IMR-90 (cell line): Measurements from ENCODE around the gene FBXL16. TPM values are rescaled to one million over a fixed set of nuclear protein-coding genes. Genes with fewer than 3 reads are reported as not detected.

Source experiments
- ATAC-seq: fragments of 200-7000 bp; cut with Tn5 transposase; 2 replicates; pipeline ENCODE4 v1.9.1; 2020; ENCODE audit warnings: low read depth, mild to moderate bottlenecking, moderate library complexity
- BruUV-seq: library from RNA; stranded (reverse); fragments of 400-500 nt; replicated peaks from 2 replicates; lab custom pipeline; 2021; lab: Mats Ljungman, UMichigan
- CTCF ChIA-PET: fragments of 300-600 bp; formaldehyde crosslinking; extraction: SDS; loops from one replicate; lab custom pipeline; 2021; ENCODE audit warnings: antibody characterized with exemption; lab: Yijun Ruan, JAX
- POLR2A ChIA-PET: fragments of 300-600 bp; sonication (Branson Sonifier 250); formaldehyde crosslinking; loops from one replicate; lab custom pipeline; 2022; ENCODE audit warnings: antibody characterized with exemption; ENCODE audit not compliant: unreplicated experiment; lab: Charles Lee
- DNase-seq: peaks from one replicate; pipeline ENCODE4 v3.0.0; 2013
- H2AFZ ChIP-seq: replicated peaks from 2 replicates; pipeline ENCODE3; 2013; ENCODE audit warnings: low read length, mild to moderate bottlenecking; ENCODE audit not compliant: poor library complexity
- H2AK5ac ChIP-seq: 2 replicates; pipeline ENCODE4 v1.6.1; 2013; ENCODE audit warnings: low read depth, low read length, inconsistent platforms
- H2AK9ac ChIP-seq: replicated peaks from 2 replicates; pipeline ENCODE3; 2013; ENCODE audit warnings: mild to moderate bottlenecking, low read depth, low read length, moderate library complexity; ENCODE audit not compliant: poor library complexity
- H2BK120ac ChIP-seq: 2 replicates; pipeline ENCODE4 v1.6.1; 2013; ENCODE audit warnings: low read depth, low read length, inconsistent platforms
- H2BK15ac ChIP-seq: 3 replicates; pipeline ENCODE4 v1.6.1; 2013; ENCODE audit warnings: low read depth, low read length, inconsistent platforms
- H2BK20ac ChIP-seq: 2 replicates; pipeline ENCODE4 v1.6.1; 2013; ENCODE audit warnings: low read depth, mild to moderate bottlenecking, inconsistent platforms, low read length, moderate library complexity
- H2BK5ac ChIP-seq: 2 replicates; pipeline ENCODE4 v1.6.1; 2013; ENCODE audit warnings: mild to moderate bottlenecking, low read depth, low read length, inconsistent platforms; ENCODE audit not compliant: poor library complexity, severe bottlenecking
- H3K14ac ChIP-seq: replicated peaks from 2 replicates; pipeline ENCODE4 v1.6.1; 2013; ENCODE audit warnings: low read depth, low read length, inconsistent platforms
- H3K18ac ChIP-seq: 2 replicates; pipeline ENCODE4 v1.6.1; 2013; ENCODE audit warnings: low read depth, low read length, control low read depth
- H3K23ac ChIP-seq: 2 replicates; pipeline ENCODE4 v1.6.1; 2013; ENCODE audit warnings: low read depth, low read length, inconsistent platforms
- H3K27ac ChIP-seq: 2 replicates; pipeline ENCODE4 v1.5.1; 2013; ENCODE audit warnings: mild to moderate bottlenecking, control low read depth, low read length; ENCODE audit not compliant: insufficient read depth
- H3K27me3 ChIP-seq: 2 replicates; pipeline ENCODE4 v1.6.1; 2013; ENCODE audit warnings: low read length; ENCODE audit not compliant: control insufficient read depth, insufficient read depth
- H3K36me3 ChIP-seq: 2 replicates; pipeline ENCODE4 v1.6.1; 2013; ENCODE audit warnings: low read length, mixed read lengths; ENCODE audit not compliant: control insufficient read depth, insufficient read depth
- H3K4ac ChIP-seq: 2 replicates; pipeline ENCODE4 v1.6.1; 2013; ENCODE audit warnings: low read depth, low read length, inconsistent platforms
- H3K4me1 ChIP-seq: 2 replicates; pipeline ENCODE4 v1.6.1; 2013; ENCODE audit warnings: low read length, mixed read lengths; ENCODE audit not compliant: control insufficient read depth, insufficient read depth
- H3K4me2 ChIP-seq: 2 replicates; pipeline ENCODE4 v1.6.1; 2013; ENCODE audit warnings: low read depth, mild to moderate bottlenecking, control low read depth, low read length, moderate library complexity
- H3K4me3 ChIP-seq: 2 replicates; pipeline ENCODE4 v1.5.1; 2013; ENCODE audit warnings: low read depth, mild to moderate bottlenecking, control low read depth, low read length, moderate library complexity; ENCODE audit not compliant: insufficient read depth
- H3K56ac ChIP-seq: 2 replicates; pipeline ENCODE4 v1.6.1; 2013; ENCODE audit warnings: low read length, inconsistent platforms; ENCODE audit not compliant: insufficient read depth; ENCODE audit errors: extremely low read depth
- H3K79me1 ChIP-seq, 2 experiments: 2 replicates each; pipeline ENCODE4 v1.6.1; 2013; ENCODE audit warnings: low read length in 2 of 2, inconsistent platforms in 1 of 2, low read depth in 1 of 2
- H3K9ac ChIP-seq: 2 replicates; pipeline ENCODE4 v1.6.1; 2013; ENCODE audit warnings: low read depth, low read length, control low read depth
- H3K9me1 ChIP-seq: 2 replicates; pipeline ENCODE4 v1.6.1; 2013; ENCODE audit warnings: low read length, inconsistent platforms; ENCODE audit not compliant: insufficient read depth
- H3K9me3 ChIP-seq: 2 replicates; pipeline ENCODE4 v1.6.1; 2013; ENCODE audit warnings: low read length; ENCODE audit not compliant: control insufficient read depth, insufficient read depth
- H4K20me1 ChIP-seq: 2 replicates; pipeline ENCODE4 v1.6.1; 2013; ENCODE audit warnings: low read length, inconsistent platforms; ENCODE audit not compliant: insufficient read depth
- H4K5ac ChIP-seq: 2 replicates; pipeline ENCODE4 v1.6.1; 2013; ENCODE audit warnings: mild to moderate bottlenecking, low read depth, low read length, control low read depth
- H4K8ac ChIP-seq, 2 experiments: 2 replicates each; pipeline ENCODE4 v1.6.1; 2013; ENCODE audit warnings: low read depth in 2 of 2, low read length in 2 of 2, control low read depth in 1 of 2, inconsistent platforms in 1 of 2
- H4K91ac ChIP-seq: 2 replicates; pipeline ENCODE4 v1.6.1; 2013; ENCODE audit warnings: low read depth, low read length, inconsistent platforms; ENCODE audit not compliant: insufficient read depth
- SMC3 ChIP-seq: fragments of 150-350 bp; IDR thresholded peaks from 2 replicates; pipeline ENCODE4 v1.6.1; 2016; ENCODE audit warnings: low read depth, mild to moderate bottlenecking, antibody characterized with exemption, low read length, moderate library complexity
- WGBS, 2 experiments: methylation state at CpG; one replicate each; pipeline versions ENCODE4 v1.1.5 to v1.1.7; 2013; ENCODE audit warnings: missing lambda C conversion rate in 2 of 2; ENCODE audit not compliant: insufficient read length in 1 of 2; ENCODE audit errors: extremely low coverage in 2 of 2; 5-methylcytosine and 5-hydroxymethylcytosine counted together
- dilution Hi-C: fragments of 300-500 bp; cut with HindIII; formaldehyde crosslinking; loops from one replicate; pipeline ENCODE4 v1.14.3; 2018; ENCODE audit warnings: low sequenced_read_pairs; ENCODE audit not compliant: unreplicated experiment
- in situ Hi-C: fragments of 300-500 bp; cut with MboI; formaldehyde crosslinking; loops from 3 replicates; pipeline ENCODE4 v1.14.3; 2019; ENCODE audit warnings: low sequenced_read_pairs, inconsistent platforms, mixed read lengths
- intact Hi-C: fragments of 100-400 bp; cut with micrococcal nuclease; formaldehyde crosslinking; loops from 2 replicates; pipeline ENCODE4 v1.10.0; 2022
- polyA plus RNA-seq, 3 experiments: library from polyadenylated mRNA; depleted of rRNA; stranded (reverse); fragments of >200 nt; gene quantifications; 2 replicates each; pipeline ENCODE4 v1.2.3, GENCODE V29; 2012; ENCODE audit warnings: low replicate concordance in 1 of 3
- total RNA-seq: library from RNA; depleted of rRNA; stranded (reverse); fragments of >200 nt; gene quantifications from 2 replicates; pipeline ENCODE4 v1.2.3, GENCODE V29; 2012

FBXL16 gene
- total and polyA plus RNA-seq, 2 of the 4 experiments (the other 2 are of a cell fraction), result 0.18 to 2.2 TPM

DNA sequence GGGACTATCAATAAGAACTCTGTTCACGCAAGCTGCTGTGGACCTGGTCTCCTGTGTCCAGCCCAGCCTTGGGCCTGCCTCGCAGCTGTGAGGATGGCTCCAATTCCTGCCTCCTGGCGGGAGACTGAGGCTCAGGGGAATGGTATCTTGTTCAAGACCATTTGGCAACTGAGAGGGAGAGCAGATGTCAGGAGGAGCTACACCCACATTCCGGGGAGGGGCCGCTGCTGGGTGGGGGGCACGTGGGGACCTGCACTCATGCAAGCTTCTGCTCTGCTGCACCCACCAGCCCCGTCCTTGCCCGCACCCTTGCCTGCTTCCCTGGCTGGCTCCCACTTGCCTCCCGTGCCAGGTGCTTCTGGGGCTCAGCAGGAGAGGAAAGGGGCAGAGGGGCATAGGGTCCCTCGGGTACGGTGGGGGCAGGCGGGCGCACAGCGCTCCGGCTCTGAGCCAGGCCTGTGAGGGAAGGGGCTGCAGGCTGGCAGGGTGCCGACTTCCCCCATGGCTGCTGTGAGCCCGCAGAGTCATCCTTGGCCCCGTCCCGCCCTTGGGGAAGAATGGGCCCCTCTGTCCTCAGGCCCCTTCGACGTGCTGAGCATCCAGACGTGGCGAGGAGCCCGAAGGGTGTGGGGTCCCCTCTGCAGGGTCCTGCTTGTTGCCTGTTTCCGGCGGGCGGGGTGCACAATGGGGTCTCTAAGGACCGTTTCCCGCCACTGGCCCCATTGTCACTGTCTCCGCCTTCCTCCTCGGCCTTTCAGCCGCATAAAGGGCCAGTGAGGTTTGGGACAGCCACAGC is 12.0 kb upstream of the FBXL16 start:
- no peak overlapping the region for H3K23ac ChIP-seq
- no peak overlapping the region for H2AK9ac ChIP-seq
- ATAC-seq (no peak), DNase-seq (no peak)
- H3K9me1 ChIP-seq, result no peaks in the 10 kb centered on the region
- no TSS peak for BruUV-seq
- no peak overlapping the region for H2BK5ac ChIP-seq
- H3K27me3 ChIP-seq, result no peaks in the 10 kb centered on the region
- H4K91ac ChIP-seq, result no peak overlapping the region
- H4K5ac ChIP-seq, result no peak overlapping the region
- H2BK15ac ChIP-seq, result no peak overlapping the region
- H4K8ac ChIP-seq, result no peak overlapping the region
- no peak overlapping the region for H3K4ac ChIP-seq
- ChIA-PET CTCF (no interaction called here), POLR2A (no interaction called here)
- in situ Hi-C loops, result loop anchor here (25.0 kb wide), 1 partner anchor 345 kb away; the partner anchor contains the start of gene SSTR5
- no peak overlapping the region for H3K18ac ChIP-seq
- dilution Hi-C loops, result no loop called here
- H3K9ac ChIP-seq, result no peak overlapping the region
- H3K4me1 ChIP-seq, result peaks cover 21% of the 10 kb centered on the region
- H3K4me2 ChIP-seq, result no peak overlapping the region
- peak overlapping the region; percentile 21 for H2AFZ ChIP-seq
- no peak overlapping the region for H3K27ac ChIP-seq
- H4K20me1 ChIP-seq, result peaks cover 7% of the 10 kb centered on the region
- no peak overlapping the region for H3K4me3 ChIP-seq
- no peak for TF ChIP-seq SMC3
- no peaks in the 10 kb centered on the region for H3K9me3 ChIP-seq
- no peaks in the 10 kb centered on the region for H3K36me3 ChIP-seq
- intact Hi-C loops, result no loop called here
- no peak overlapping the region for H2BK120ac ChIP-seq
- H3K14ac ChIP-seq, result no peak overlapping the region
- WGBS, 2 experiments, result 90% methylated on average over 17 of the region's 32 CpGs; no CpG with 5 or more reads in 1 of the 2 experiments
- peaks cover 13 to 23% of the 10 kb centered on the region in 2 experiments for H3K79me1 ChIP-seq
- no peak overlapping the region for H3K56ac ChIP-seq
- H2BK20ac ChIP-seq, result no peak overlapping the region
- H2AK5ac ChIP-seq, result no peak overlapping the region
